HepG2 (cell line): ENCODE results near the gene FUBP3. TPM values are rescaled to one million over a fixed set of nuclear protein-coding genes. Genes with fewer than 3 reads are reported as not detected.
A peak's percentile ranks its signal among the peaks of the same experiment; 100 is the strongest.

Experiments used
- ATAC-seq: fragments of 200-7000 bp; cut with Tn5 transposase; 3 replicates; pipeline ENCODE4 v1.9.1; 2020; ENCODE audit warnings: mild to moderate bottlenecking, moderate library complexity
- BruUV-seq: library from RNA; stranded (reverse); fragments of 400-500 nt; replicated peaks from 2 replicates; lab custom pipeline; 2021; lab: Mats Ljungman, UMichigan
- CTCF ChIA-PET: fragments of 300-600 bp; formaldehyde crosslinking; extraction: SDS; loops from one replicate; lab custom pipeline; 2021; ENCODE audit warnings: low total read pairs, inconsistent platforms, low intra/inter-chr PET ratio; lab: Yijun Ruan, JAX
- POLR2A ChIA-PET: fragments of 350-600 bp; sonication (Branson Sonifier 250); formaldehyde crosslinking; loops from one replicate; lab custom pipeline; 2020; ENCODE audit warnings: antibody characterized with exemption, inconsistent platforms; lab: Yijun Ruan, JAX
- DNase-seq: peaks from one replicate; pipeline ENCODE4 v3.0.0-alpha.2; 2015; ENCODE audit warnings: low spot score
- FAIRE-seq: peaks from 3 replicates; lab custom pipeline; 2011; peaks lifted over from hg19 to GRCh38; lab: Jason Lieb, UNC
- H2AFZ ChIP-seq: one replicate; pipeline ENCODE4 v1.6.1; 2011; ENCODE audit warnings: low read length, inconsistent platforms
- H3K27ac ChIP-seq: fragments of 300-600 bp; 3 replicates; pipeline ENCODE4 v1.8.0; 2011; ENCODE audit warnings: mixed run types, mild to moderate bottlenecking, mixed read lengths, low read length, inconsistent platforms; ENCODE audit not compliant: insufficient read depth; ENCODE audit errors: extremely low read length
- H3K27me3 ChIP-seq, 2 experiments: fragments of 200-600 bp in 1 of 2; 2 replicates in 1 of 2; 3 replicates in 1 of 2; pipeline versions ENCODE4 v1.6.0 to v1.8.0; 2011; ENCODE audit warnings: low read length in 2 of 2, mild to moderate bottlenecking in 2 of 2, moderate library complexity in 2 of 2, inconsistent platforms in 1 of 2; ENCODE audit not compliant: insufficient read depth in 2 of 2, control insufficient read depth in 1 of 2
- H3K36me3 ChIP-seq, 2 experiments: fragments of 200-600 bp in 1 of 2; replicated peaks in 1 of 2; 2 replicates in 1 of 2; 3 replicates in 1 of 2; pipeline versions ENCODE4 v1.5.1 to v1.8.0; 2011; ENCODE audit warnings: low read length in 2 of 2, inconsistent platforms in 1 of 2; ENCODE audit not compliant: insufficient read depth in 2 of 2, control insufficient read depth in 1 of 2
- H3K4me1 ChIP-seq: 2 replicates; pipeline ENCODE4 v1.5.1; 2012; ENCODE audit warnings: low read length, inconsistent platforms; ENCODE audit not compliant: insufficient read depth
- H3K4me2 ChIP-seq: 2 replicates; pipeline ENCODE4 v1.6.0; 2011; ENCODE audit warnings: low read depth, low read length, inconsistent platforms
- H3K4me3 ChIP-seq, 3 experiments: fragments of 200-600 bp in 1 of 3; sonication (generic), shearing (Covaris generic) in 1 of 3; replicated peaks in 1 of 3; 2 replicates each; pipeline ENCODE4 v1.5.1; 2011 to 2016; ENCODE audit warnings: low read length in 3 of 3, inconsistent platforms in 2 of 3, low read depth in 2 of 3, mild to moderate bottlenecking in 2 of 3, control low read depth in 1 of 3, mixed read lengths in 1 of 3; ENCODE audit not compliant: insufficient read depth in 1 of 3
- H3K79me2 ChIP-seq: one replicate; pipeline ENCODE4 v1.6.1; 2011; ENCODE audit warnings: low read length, inconsistent platforms; ENCODE audit not compliant: insufficient read depth
- H3K9ac ChIP-seq: 2 replicates; pipeline ENCODE4 v1.6.0; 2011; ENCODE audit warnings: mild to moderate bottlenecking, low read depth, low read length, inconsistent platforms; ENCODE audit not compliant: insufficient read depth
- H3K9me3 ChIP-seq: 2 replicates; pipeline ENCODE4 v1.5.1; 2012; ENCODE audit warnings: mild to moderate bottlenecking, low read length
- H4K20me1 ChIP-seq: 2 replicates; pipeline ENCODE4 v1.6.0; 2011; ENCODE audit warnings: inconsistent platforms, mild to moderate bottlenecking, low read length, moderate library complexity; ENCODE audit not compliant: insufficient read depth
- EZH2 ChIP-seq: conservative IDR thresholded peaks from 2 replicates; pipeline ENCODE4 v1.6.1; 2012; ENCODE audit warnings: mild to moderate bottlenecking, low read depth, low read length, moderate library complexity
- MLX ChIP-seq: IDR thresholded peaks from 2 replicates; pipeline ENCODE4 v1.6.1; 2016
- MZF1 ChIP-seq: sonication (generic); formaldehyde crosslinking; IDR thresholded peaks from 2 replicates; pipeline ENCODE4 v1.8.1; 2023; ENCODE audit warnings: mild to moderate bottlenecking, missing genetic modification reagents, borderline replicate concordance
- NR3C1 ChIP-seq: sonication (generic); formaldehyde crosslinking; IDR thresholded peaks from 2 replicates; pipeline ENCODE4 v1.4.0; 2020; ENCODE audit warnings: missing genetic modification reagents
- PCBP1 ChIP-seq: fragments of 200-400 bp; formaldehyde crosslinking; IDR thresholded peaks from 2 replicates; pipeline ENCODE4 v1.6.1; 2017; ENCODE audit warnings: mild to moderate bottlenecking, low read depth, low read length, borderline replicate concordance
- PREB ChIP-seq: sonication (generic); formaldehyde crosslinking; IDR thresholded peaks from 2 replicates; pipeline ENCODE4 v1.4.0; 2020; ENCODE audit warnings: missing genetic modification reagents
- TSC22D2 ChIP-seq: sonication (generic); formaldehyde crosslinking; IDR thresholded peaks from 2 replicates; pipeline ENCODE4 v1.5.1; 2020; ENCODE audit warnings: missing genetic modification reagents, mild to moderate bottlenecking, borderline replicate concordance
- ZNF768 ChIP-seq: sonication (generic); formaldehyde crosslinking; IDR thresholded peaks from 2 replicates; pipeline ENCODE4 v1.4.0; 2020; ENCODE audit warnings: missing genetic modification reagents
- ZSCAN20 ChIP-seq: sonication (generic); formaldehyde crosslinking; IDR thresholded peaks from 2 replicates; pipeline ENCODE4 v1.4.0; 2020; ENCODE audit warnings: missing genetic modification reagents, mild to moderate bottlenecking, borderline replicate concordance
- WGBS: methylation state at CpG from one replicate; pipeline ENCODE4 v1.1.6; 2017; ENCODE audit warnings: low lambda C conversion rate; 5-methylcytosine and 5-hydroxymethylcytosine counted together
- in situ Hi-C: cut with HindIII; loops from 2 replicates; pipeline ENCODE4 v1.10.0; 2017; ENCODE audit warnings: low pct_unique_long_range_greater_than_20kb; ENCODE audit not compliant: extremely low pct_ligation_motif_present
- intact Hi-C: fragments of 100-400 bp; cut with micrococcal nuclease; formaldehyde crosslinking; loops from one replicate; pipeline ENCODE4 v1.10.0; 2022; ENCODE audit not compliant: unreplicated experiment
- polyA plus RNA-seq, 8 experiments: library from polyadenylated mRNA; depleted of rRNA in 3 of 8; stranded (reverse) in 7 of 8; unstranded in 1 of 8; fragments of >200 nt; fragmentation: Illumina TruSeq in 4 of 8; extraction: Trizol in 4 of 8; gene quantifications; 2 replicates each; pipeline versions ENCODE4 v1.2.1 to v1.2.3, GENCODE V29; 2011 to 2016; ENCODE audit warnings: low read depth in 4 of 8, missing spikeins in 1 of 8, mixed read lengths in 1 of 8; ENCODE audit not compliant: insufficient read depth in 1 of 8
- total RNA-seq, 5 experiments: library from RNA; depleted of rRNA; stranded (reverse); fragments of >200 nt; fragmentation: Illumina TruSeq; extraction: Trizol; gene quantifications; 2 replicates each; pipeline ENCODE4 v1.2.3, GENCODE V29; 2016; ENCODE audit warnings: low read depth in 1 of 5

The FUBP3 gene
- total and polyA plus RNA-seq, 2 of the 13 experiments (the other 11 are each of a cell fraction or from before 2014, with no cell fraction given): 28.7 to 40.0 TPM

GRCh38 chr9:130665029-130665430 is 85.7 kb downstream of the FUBP3 start (continued):
- no peak for TF ChIP-seq PCBP1
- no peak for TF ChIP-seq ZSCAN20 (CRISPR knock-in tag)
- no peak for TF ChIP-seq TSC22D2 (CRISPR knock-in tag)
- no peak for TF ChIP-seq MZF1 (CRISPR knock-in tag)

GRCh38 chr9:130665431-130666392 is 86.3 kb downstream of the FUBP3 start:
- DNase-seq: no peak
- 56% methylated on average over 41 of the region's 61 CpGs for WGBS
- POLR2A ChIA-PET: no interaction called here
- TF ChIP-seq NR3C1 (CRISPR knock-in tag): no peak
- TF ChIP-seq PREB (CRISPR knock-in tag): no peak
- TF ChIP-seq EZH2: peak; percentile 93; the same call in 1 of the 2 replicates
- TF ChIP-seq ZNF768 (CRISPR knock-in tag): 0 out of 2 replicates have a peak, but pooled peaks have one; percentile 61
- TF ChIP-seq MLX: no peak
- peaks cover 4% of the 10 kb centered on the region; the same call in 1 of the 2 replicates for H4K20me1 ChIP-seq
- FAIRE-seq: no peak
- no peak overlapping the region for H3K27ac ChIP-seq
- no peaks in the 10 kb centered on the region for H3K36me3 ChIP-seq
- peaks cover 23% of the 10 kb centered on the region for H3K4me1 ChIP-seq
- no peak overlapping the region for H3K9ac ChIP-seq
- no TSS peak for BruUV-seq
- CTCF ChIA-PET: no interaction called here
- H3K27me3 ChIP-seq: peaks cover 31 to 88% of the 10 kb centered on the region in 2 experiments
- in situ Hi-C loops (no loop called here), intact Hi-C loops (no loop called here)
- H3K4me3 ChIP-seq: no peak overlapping the region
- H3K9me3 ChIP-seq: no peaks in the 10 kb centered on the region
- no peak overlapping the region for H3K4me2 ChIP-seq
- no peak overlapping the region for H2AFZ ChIP-seq
- H3K79me2 ChIP-seq: no peaks in the 10 kb centered on the region
- no peak for ATAC-seq
